GM12878 (cell line): Measurements from ENCODE around the gene CAMK2D.

Experiments used
- CHD2 ChIP-seq: IDR thresholded peaks from 2 replicates; pipeline ENCODE4 v1.6.1; 2011; ENCODE audit warnings: low read depth, low read length, improper control_type of control experiment, borderline replicate concordance
- CHD4 ChIP-seq: fragments of 200-600 bp; sonication (generic); IDR thresholded peaks from 2 replicates; pipeline ENCODE4 v1.6.1; 2016; ENCODE audit warnings: mild to moderate bottlenecking
- CTCF ChIP-seq, 3 experiments: IDR thresholded peaks in 2 of 3; conservative IDR thresholded peaks in 1 of 3; 2 replicates each; pipeline ENCODE4 v1.5.1; 2011; ENCODE audit warnings: low read depth in 3 of 3, low read length in 3 of 3, mild to moderate bottlenecking in 3 of 3, control low read depth in 2 of 3, moderate library complexity in 2 of 3, inconsistent platforms in 1 of 3, mixed read lengths in 1 of 3; ENCODE audit not compliant: control insufficient read depth in 2 of 3, insufficient read depth in 1 of 3; ENCODE audit errors: extremely low read depth in 1 of 3
- EZH2 ChIP-seq: IDR thresholded peaks from 2 replicates; pipeline ENCODE4 v1.6.1; 2012; ENCODE audit warnings: low read depth, mild to moderate bottlenecking, control low read depth, inconsistent platforms, low read length, borderline replicate concordance; ENCODE audit not compliant: control insufficient read depth
- HDGF ChIP-seq: fragments of 450-650 bp; IDR thresholded peaks from 2 replicates; pipeline ENCODE4 v1.6.1; 2016; ENCODE audit warnings: antibody characterized with exemption
- JUND ChIP-seq: IDR thresholded peaks from 2 replicates; pipeline ENCODE4 v1.6.1; 2012; ENCODE audit warnings: low read depth, mild to moderate bottlenecking, low read length, improper control_type of control experiment, moderate library complexity
- NFXL1 ChIP-seq: fragments of 450-650 bp; IDR thresholded peaks from 2 replicates; pipeline ENCODE4 v1.6.1; 2017; ENCODE audit warnings: antibody characterized with exemption, mild to moderate bottlenecking, borderline replicate concordance
- NRF1 ChIP-seq: conservative IDR thresholded peaks from 2 replicates; pipeline ENCODE4 v1.6.1; 2011; ENCODE audit warnings: mild to moderate bottlenecking, low read depth, low read length, improper control_type of control experiment
- POLR2AphosphoS5 ChIP-seq: IDR thresholded peaks from 2 replicates; pipeline ENCODE4 v1.6.1; 2011; ENCODE audit warnings: mild to moderate bottlenecking, low read length, inconsistent platforms
- RAD21 ChIP-seq: IDR thresholded peaks from 2 replicates; pipeline ENCODE4 v1.6.1; 2011; ENCODE audit warnings: mild to moderate bottlenecking, low read depth, low read length, moderate library complexity; ENCODE audit not compliant: insufficient read depth

DNA sequence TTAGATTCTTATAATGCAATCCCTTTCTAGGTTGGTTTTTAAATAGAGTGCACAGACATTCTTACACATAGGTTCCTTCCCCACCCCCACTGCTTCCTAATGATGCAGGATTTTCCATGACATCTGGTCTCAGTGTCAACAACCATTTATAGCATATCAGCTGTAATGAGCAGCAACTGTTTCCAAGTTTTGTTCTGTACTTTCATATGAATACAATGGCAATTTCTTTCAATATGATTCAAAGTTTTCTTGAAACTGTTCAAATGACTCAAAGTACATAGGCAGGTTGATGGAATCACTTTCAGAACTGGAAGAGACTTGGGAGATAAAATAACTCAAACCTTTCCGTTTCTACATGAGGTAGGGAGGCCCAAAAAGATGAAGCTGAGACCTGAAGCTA, 220.7 kb downstream of the CAMK2D start:
- TF ChIP-seq CTCF (IDR thresholded peaks at IDR 0.05 in 2 of 3, conservative IDR thresholded peaks at IDR 0.05 in 1 of 3; ENCODE audit: control insufficient read depth in 2 of 3, extremely low read depth in 1 of 3, insufficient read depth in 1 of 3, low read depth in 3 of 3, low read length in 3 of 3) (no peak), HDGF (no peak), NRF1 (no peak), RAD21 (no peak), EZH2 (no peak), CHD4 (no peak), POLR2AphosphoS5 (no peak), JUND (no peak), CHD2 (no peak), NFXL1 (no peak)
